ENCODE data around the gene DR1.

GRCh38 chr1:93411000-93411399 is 65.3 kb downstream of the DR1 start:
- TF ChIP-seq POLR2A (IDR thresholded peaks at IDR 0.05) (no peak), CTCF (IDR thresholded peaks at IDR 0.05) (no peak)

Data from esophagus squamous epithelium (tissue), 4 donors.